Liver (tissue), 9 donors: ENCODE results near the gene DDR1. TPM values are rescaled to one million over a fixed set of nuclear protein-coding genes. Genes with fewer than 3 reads are reported as not detected.

Experiments
- DNase-seq: peaks from one replicate; pipeline ENCODE4 v3.0.0-alpha.2; 2017; ENCODE audit warnings: low spot score
- H3K27ac ChIP-seq, 2 donors: one replicate each; pipeline ENCODE4 v1.7.0; 2013; ENCODE audit warnings: inconsistent platforms in 2 of 2, low read length in 2 of 2, control low read depth in 1 of 2, low read depth in 1 of 2, mild to moderate bottlenecking in 1 of 2
- H3K27me3 ChIP-seq, 4 donors: one replicate each; pipeline versions ENCODE4 v1.6.1 to v1.7.0; 2013; ENCODE audit warnings: low read length in 3 of 4, inconsistent platforms in 1 of 4, mild to moderate bottlenecking in 1 of 4, moderate library complexity in 1 of 4; ENCODE audit not compliant: control insufficient read depth in 4 of 4, insufficient read depth in 4 of 4
- H3K36me3 ChIP-seq, 4 donors: one replicate each; pipeline versions ENCODE4 v1.6.1 to v1.7.0; 2013; ENCODE audit warnings: low read length in 3 of 4, mild to moderate bottlenecking in 3 of 4, low read depth in 1 of 4, moderate library complexity in 1 of 4; ENCODE audit not compliant: control insufficient read depth in 4 of 4, insufficient read depth in 3 of 4
- H3K4me1 ChIP-seq, 4 donors: one replicate each; pipeline versions ENCODE4 v1.6.1 to v1.7.0; 2013; ENCODE audit warnings: low read length in 3 of 4, mild to moderate bottlenecking in 3 of 4, moderate library complexity in 1 of 4; ENCODE audit not compliant: control insufficient read depth in 4 of 4, insufficient read depth in 4 of 4
- H3K4me3 ChIP-seq, 3 donors: one replicate each; pipeline versions ENCODE4 v1.6.1 to v1.7.0; 2013; ENCODE audit warnings: low read length in 3 of 3, control low read depth in 1 of 3, low read depth in 1 of 3, mild to moderate bottlenecking in 1 of 3
- H3K9ac ChIP-seq, 2 donors: one replicate each; pipeline ENCODE4 v1.7.0; 2013; ENCODE audit warnings: low read length in 2 of 2, mild to moderate bottlenecking in 2 of 2, moderate library complexity in 2 of 2, control low read depth in 1 of 2, low read depth in 1 of 2
- H3K9me3 ChIP-seq, 4 donors: one replicate each; pipeline versions ENCODE4 v1.6.1 to v1.7.0; 2013; ENCODE audit warnings: low read length in 3 of 4; ENCODE audit not compliant: control insufficient read depth in 4 of 4
- FOXA1 ChIP-seq: IDR thresholded peaks from 2 replicates; pipeline ENCODE4 v1.6.1; 2016; ENCODE audit warnings: antibody characterized with exemption
- GABPA ChIP-seq, 2 donors: IDR thresholded peaks in 1 of 2; conservative IDR thresholded peaks in 1 of 2; 2 replicates each; pipeline ENCODE4 v1.6.1; 2016; ENCODE audit warnings: antibody characterized with exemption in 2 of 2, mild to moderate bottlenecking in 1 of 2, moderate library complexity in 1 of 2
- HNF4A ChIP-seq, 2 donors: conservative IDR thresholded peaks; 2 replicates each; pipeline ENCODE4 v1.6.1; 2016; ENCODE audit warnings: antibody characterized with exemption in 2 of 2, mild to moderate bottlenecking in 2 of 2
- NR2F2 ChIP-seq: IDR thresholded peaks from 2 replicates; pipeline ENCODE4 v1.6.1; 2016; ENCODE audit warnings: antibody characterized with exemption
- RAD21 ChIP-seq, 2 donors: IDR thresholded peaks; 2 replicates each; pipeline ENCODE4 v1.6.1; 2016; ENCODE audit warnings: antibody characterized with exemption in 2 of 2, mild to moderate bottlenecking in 2 of 2
- RXRA ChIP-seq, 2 donors: IDR thresholded peaks; 2 replicates each; pipeline ENCODE4 v1.6.1; 2017 to 2018; ENCODE audit warnings: antibody characterized with exemption in 2 of 2, mild to moderate bottlenecking in 1 of 2
- SP1 ChIP-seq: IDR thresholded peaks from 2 replicates; pipeline ENCODE4 v1.6.1; 2018; ENCODE audit warnings: antibody characterized with exemption, mild to moderate bottlenecking
- TAF1 ChIP-seq: conservative IDR thresholded peaks from 2 replicates; pipeline ENCODE4 v1.6.1; 2016; ENCODE audit warnings: antibody characterized with exemption, mild to moderate bottlenecking
- YY1 ChIP-seq: IDR thresholded peaks from 2 replicates; pipeline ENCODE4 v1.6.1; 2016; ENCODE audit warnings: antibody characterized with exemption, mild to moderate bottlenecking
- WGBS: extraction: QIAGEN DNeasy Blood & Tissue Kit; methylation state at CpG from one replicate; pipeline ENCODE4 v1.1.7; 2013; 5-methylcytosine and 5-hydroxymethylcytosine counted together
- polyA plus RNA-seq, 2 donors: library from polyadenylated mRNA; stranded (reverse) in 1 of 2; unstranded in 1 of 2; fragments of 200-250 nt in 1 of 2; fragments of >200 nt in 1 of 2; fragmentation: Nextera tagmentation in 1 of 2; extraction: Ambion mirVana in 1 of 2; gene quantifications; one replicate each; pipeline versions ENCODE4 v1.2.1 to v1.2.3, GENCODE V29; 2013 to 2015
- total RNA-seq, 2 donors: library from RNA; depleted of rRNA; stranded (reverse); fragments of >200 nt; gene quantifications; one replicate each; pipeline ENCODE4 v1.2.3, GENCODE V29; 2014
- TF ChIP-seq, protein P1 (sequence below): fragments of 150-350 bp; IDR thresholded peaks from 2 replicates; pipeline ENCODE4 v1.5.1; 2017; ENCODE audit warnings: improper control_type of control experiment, low read depth, low read length; ENCODE audit not compliant: missing input control
- TF ChIP-seq, protein P2 (sequence below): IDR thresholded peaks from 2 replicates; pipeline ENCODE4 v1.6.1; 2016; ENCODE audit warnings: antibody characterized with exemption
- TF ChIP-seq, protein P3 (sequence below): IDR thresholded peaks from 2 replicates; pipeline ENCODE4 v1.6.1; 2016; ENCODE audit warnings: antibody characterized with exemption, mild to moderate bottlenecking
- donor health status: healthy.
- donor health status: healthy.
- donor health status: healthy.
- donor health status: healthy.
- donor health status: healthy.

DDR1 gene
- total and polyA plus RNA-seq, 4 donors = 1.2 to 5.3 (median 4.4) TPM

DNA sequence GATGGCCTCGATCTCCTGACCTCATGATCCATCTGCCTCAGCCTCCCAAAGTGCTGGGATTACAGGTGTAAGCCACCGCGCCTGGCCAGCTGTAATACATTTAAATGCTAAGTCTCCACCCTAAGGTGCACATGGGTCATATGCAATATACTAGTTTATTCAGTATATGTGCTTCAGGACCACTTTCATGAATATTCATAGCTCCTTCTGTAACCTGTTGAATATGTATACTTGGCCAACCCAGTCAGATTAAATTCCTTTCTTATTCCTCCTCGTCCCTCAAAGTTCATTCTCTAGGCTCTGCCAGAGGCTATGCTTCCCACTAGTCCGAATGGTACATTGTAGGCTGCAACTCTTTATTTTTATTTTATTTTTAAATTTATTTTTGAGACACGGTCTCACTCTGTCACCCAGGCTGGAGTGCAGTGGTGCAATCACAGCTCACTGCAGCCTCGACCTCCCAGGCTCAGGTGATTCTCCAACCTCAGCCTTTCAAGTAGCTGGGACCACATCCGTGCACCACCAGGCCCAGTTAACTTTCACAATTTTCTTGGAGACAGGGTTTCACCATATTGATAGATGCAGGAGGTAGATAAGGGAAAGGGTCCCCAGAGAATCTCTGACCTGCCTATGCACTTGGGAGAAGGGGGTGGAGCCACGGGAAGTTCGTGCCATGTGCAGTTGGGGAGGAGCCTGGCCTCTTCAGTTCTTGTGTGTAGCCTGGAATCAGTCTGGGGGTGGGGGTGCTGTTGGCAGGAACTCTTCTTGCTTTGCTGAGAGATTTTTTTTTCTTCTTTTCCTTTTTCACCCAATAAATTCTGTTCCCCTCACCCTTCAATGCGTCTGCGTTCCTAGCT, 41.3 kb upstream of the DDR1 start:
- peaks cover 0 to 5% (median 0%) of the 10 kb centered on the region in 4 donors for H3K4me1 ChIP-seq
- H3K9me3 ChIP-seq = no peaks in the 10 kb centered on the region
- TF ChIP-seq RXRA (IDR thresholded peaks at IDR 0.05) (no peak), YY1 (no peak), GABPA (IDR thresholded peaks at IDR 0.05 in 1 of 2, conservative IDR thresholded peaks at IDR 0.05 in 1 of 2) (no peak), SP1 (no peak), TAF1 (no peak), RAD21 (IDR thresholded peaks at IDR 0.05) (no peak), FOXA1 (no peak), HNF4A (conservative IDR thresholded peaks at IDR 0.05) (no peak)
- TF ChIP-seq, protein P1, sequence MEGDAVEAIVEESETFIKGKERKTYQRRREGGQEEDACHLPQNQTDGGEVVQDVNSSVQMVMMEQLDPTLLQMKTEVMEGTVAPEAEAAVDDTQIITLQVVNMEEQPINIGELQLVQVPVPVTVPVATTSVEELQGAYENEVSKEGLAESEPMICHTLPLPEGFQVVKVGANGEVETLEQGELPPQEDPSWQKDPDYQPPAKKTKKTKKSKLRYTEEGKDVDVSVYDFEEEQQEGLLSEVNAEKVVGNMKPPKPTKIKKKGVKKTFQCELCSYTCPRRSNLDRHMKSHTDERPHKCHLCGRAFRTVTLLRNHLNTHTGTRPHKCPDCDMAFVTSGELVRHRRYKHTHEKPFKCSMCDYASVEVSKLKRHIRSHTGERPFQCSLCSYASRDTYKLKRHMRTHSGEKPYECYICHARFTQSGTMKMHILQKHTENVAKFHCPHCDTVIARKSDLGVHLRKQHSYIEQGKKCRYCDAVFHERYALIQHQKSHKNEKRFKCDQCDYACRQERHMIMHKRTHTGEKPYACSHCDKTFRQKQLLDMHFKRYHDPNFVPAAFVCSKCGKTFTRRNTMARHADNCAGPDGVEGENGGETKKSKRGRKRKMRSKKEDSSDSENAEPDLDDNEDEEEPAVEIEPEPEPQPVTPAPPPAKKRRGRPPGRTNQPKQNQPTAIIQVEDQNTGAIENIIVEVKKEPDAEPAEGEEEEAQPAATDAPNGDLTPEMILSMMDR = no peak
- TF ChIP-seq, protein P2, sequence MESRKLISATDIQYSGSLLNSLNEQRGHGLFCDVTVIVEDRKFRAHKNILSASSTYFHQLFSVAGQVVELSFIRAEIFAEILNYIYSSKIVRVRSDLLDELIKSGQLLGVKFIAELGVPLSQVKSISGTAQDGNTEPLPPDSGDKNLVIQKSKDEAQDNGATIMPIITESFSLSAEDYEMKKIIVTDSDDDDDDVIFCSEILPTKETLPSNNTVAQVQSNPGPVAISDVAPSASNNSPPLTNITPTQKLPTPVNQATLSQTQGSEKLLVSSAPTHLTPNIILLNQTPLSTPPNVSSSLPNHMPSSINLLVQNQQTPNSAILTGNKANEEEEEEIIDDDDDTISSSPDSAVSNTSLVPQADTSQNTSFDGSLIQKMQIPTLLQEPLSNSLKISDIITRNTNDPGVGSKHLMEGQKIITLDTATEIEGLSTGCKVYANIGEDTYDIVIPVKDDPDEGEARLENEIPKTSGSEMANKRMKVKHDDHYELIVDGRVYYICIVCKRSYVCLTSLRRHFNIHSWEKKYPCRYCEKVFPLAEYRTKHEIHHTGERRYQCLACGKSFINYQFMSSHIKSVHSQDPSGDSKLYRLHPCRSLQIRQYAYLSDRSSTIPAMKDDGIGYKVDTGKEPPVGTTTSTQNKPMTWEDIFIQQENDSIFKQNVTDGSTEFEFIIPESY = no peak
- TF ChIP-seq, protein P3, sequence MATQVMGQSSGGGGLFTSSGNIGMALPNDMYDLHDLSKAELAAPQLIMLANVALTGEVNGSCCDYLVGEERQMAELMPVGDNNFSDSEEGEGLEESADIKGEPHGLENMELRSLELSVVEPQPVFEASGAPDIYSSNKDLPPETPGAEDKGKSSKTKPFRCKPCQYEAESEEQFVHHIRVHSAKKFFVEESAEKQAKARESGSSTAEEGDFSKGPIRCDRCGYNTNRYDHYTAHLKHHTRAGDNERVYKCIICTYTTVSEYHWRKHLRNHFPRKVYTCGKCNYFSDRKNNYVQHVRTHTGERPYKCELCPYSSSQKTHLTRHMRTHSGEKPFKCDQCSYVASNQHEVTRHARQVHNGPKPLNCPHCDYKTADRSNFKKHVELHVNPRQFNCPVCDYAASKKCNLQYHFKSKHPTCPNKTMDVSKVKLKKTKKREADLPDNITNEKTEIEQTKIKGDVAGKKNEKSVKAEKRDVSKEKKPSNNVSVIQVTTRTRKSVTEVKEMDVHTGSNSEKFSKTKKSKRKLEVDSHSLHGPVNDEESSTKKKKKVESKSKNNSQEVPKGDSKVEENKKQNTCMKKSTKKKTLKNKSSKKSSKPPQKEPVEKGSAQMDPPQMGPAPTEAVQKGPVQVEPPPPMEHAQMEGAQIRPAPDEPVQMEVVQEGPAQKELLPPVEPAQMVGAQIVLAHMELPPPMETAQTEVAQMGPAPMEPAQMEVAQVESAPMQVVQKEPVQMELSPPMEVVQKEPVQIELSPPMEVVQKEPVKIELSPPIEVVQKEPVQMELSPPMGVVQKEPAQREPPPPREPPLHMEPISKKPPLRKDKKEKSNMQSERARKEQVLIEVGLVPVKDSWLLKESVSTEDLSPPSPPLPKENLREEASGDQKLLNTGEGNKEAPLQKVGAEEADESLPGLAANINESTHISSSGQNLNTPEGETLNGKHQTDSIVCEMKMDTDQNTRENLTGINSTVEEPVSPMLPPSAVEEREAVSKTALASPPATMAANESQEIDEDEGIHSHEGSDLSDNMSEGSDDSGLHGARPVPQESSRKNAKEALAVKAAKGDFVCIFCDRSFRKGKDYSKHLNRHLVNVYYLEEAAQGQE = no peak
- no peak for DNase-seq
- WGBS = 88% methylated on average over 12 of the region's 12 CpGs
- no peaks in the 10 kb centered on the region for H3K36me3 ChIP-seq
- no peak overlapping the region for H3K4me3 ChIP-seq
- H3K9ac ChIP-seq = no peak overlapping the region
- H3K27ac ChIP-seq = no peak overlapping the region
- no peaks in the 10 kb centered on the region for H3K27me3 ChIP-seq

DNA sequence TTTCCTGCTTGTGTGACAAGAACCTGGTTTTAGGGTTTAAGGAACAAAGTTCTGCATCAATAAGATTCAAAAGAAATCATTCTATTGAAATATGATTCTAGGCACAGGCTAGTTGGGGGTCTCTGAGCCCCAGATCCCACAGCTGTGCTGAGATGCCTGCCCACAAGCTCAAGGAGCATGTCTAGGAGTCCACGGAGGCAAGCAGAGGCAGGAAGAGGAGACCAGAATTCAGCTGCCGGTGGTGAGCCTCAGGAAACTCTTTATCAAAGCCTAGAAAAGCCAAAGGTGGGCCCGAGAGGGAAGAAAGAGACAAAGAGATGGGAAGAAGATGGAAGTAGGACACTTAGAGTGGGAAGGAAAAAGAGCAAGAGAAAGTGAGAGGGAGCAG, 40.7 kb upstream of the DDR1 start:
- Histone ChIP-seq H3K36me3 (no peaks in the 10 kb centered on the region), H3K4me3 (no peak overlapping the region), H3K9ac (no peak overlapping the region), H3K27ac (no peak overlapping the region), H3K4me1 (peaks cover 0 to 5% (median 0%) of the 10 kb centered on the region in 4 donors), H3K27me3 (no peaks in the 10 kb centered on the region), H3K9me3 (no peaks in the 10 kb centered on the region)
- 73% methylated on average over 3 of the region's 3 CpGs for WGBS
- DNase-seq = no peak
- TF ChIP-seq HNF4A (conservative IDR thresholded peaks at IDR 0.05) (no peak), RXRA (IDR thresholded peaks at IDR 0.05) (no peak), NR2F2 (no peak)
- TF ChIP-seq, protein P3 = no peak
